Prostate gland (tissue), 2 donors: ENCODE data around the gene GTF2IRD1.

ENCODE experiments used
- POLR2A ChIP-seq: fragments of 450-650 bp; IDR thresholded peaks from one replicate; pipeline ENCODE4 v1.6.1; 2016; ENCODE audit warnings: antibody characterized with exemption, mild to moderate bottlenecking
- POLR2AphosphoS5 ChIP-seq: sonication (generic); formaldehyde crosslinking; IDR thresholded peaks from one replicate; pipeline ENCODE4 v1.6.1; 2017; ENCODE audit warnings: antibody characterized with exemption
- TF ChIP-seq, protein P1 (sequence below), 4 experiments: fragments of 200-600 bp in 2 of 4; fragments of 450-650 bp in 2 of 4; sonication (generic) in 2 of 4; IDR thresholded peaks; 1 replicate in 3 of 4; 2 replicates in 1 of 4; pipeline ENCODE4 v1.5.1; 2016 to 2019; ENCODE audit warnings: antibody characterized with exemption in 4 of 4, mild to moderate bottlenecking in 2 of 4, moderate library complexity in 2 of 4

- TF ChIP-seq, protein P1, sequence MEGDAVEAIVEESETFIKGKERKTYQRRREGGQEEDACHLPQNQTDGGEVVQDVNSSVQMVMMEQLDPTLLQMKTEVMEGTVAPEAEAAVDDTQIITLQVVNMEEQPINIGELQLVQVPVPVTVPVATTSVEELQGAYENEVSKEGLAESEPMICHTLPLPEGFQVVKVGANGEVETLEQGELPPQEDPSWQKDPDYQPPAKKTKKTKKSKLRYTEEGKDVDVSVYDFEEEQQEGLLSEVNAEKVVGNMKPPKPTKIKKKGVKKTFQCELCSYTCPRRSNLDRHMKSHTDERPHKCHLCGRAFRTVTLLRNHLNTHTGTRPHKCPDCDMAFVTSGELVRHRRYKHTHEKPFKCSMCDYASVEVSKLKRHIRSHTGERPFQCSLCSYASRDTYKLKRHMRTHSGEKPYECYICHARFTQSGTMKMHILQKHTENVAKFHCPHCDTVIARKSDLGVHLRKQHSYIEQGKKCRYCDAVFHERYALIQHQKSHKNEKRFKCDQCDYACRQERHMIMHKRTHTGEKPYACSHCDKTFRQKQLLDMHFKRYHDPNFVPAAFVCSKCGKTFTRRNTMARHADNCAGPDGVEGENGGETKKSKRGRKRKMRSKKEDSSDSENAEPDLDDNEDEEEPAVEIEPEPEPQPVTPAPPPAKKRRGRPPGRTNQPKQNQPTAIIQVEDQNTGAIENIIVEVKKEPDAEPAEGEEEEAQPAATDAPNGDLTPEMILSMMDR (IDR thresholded peaks at IDR 0.05): no peak
- TF ChIP-seq POLR2A: no peak
- TF ChIP-seq POLR2AphosphoS5: no peak
These were observed 29.1 kb downstream of the GTF2IRD1 start for GRCh38 chr7:74482629-74483401.
